ENCODE results near the gene CRYBB3. TPM values are rescaled to one million over a fixed set of nuclear protein-coding genes. Genes with fewer than 3 reads are reported as not detected.

Gene CRYBB3
- total and polyA plus RNA-seq, 2 of the 4 experiments (the other 2 are of a cell fraction): not detected

DNA sequence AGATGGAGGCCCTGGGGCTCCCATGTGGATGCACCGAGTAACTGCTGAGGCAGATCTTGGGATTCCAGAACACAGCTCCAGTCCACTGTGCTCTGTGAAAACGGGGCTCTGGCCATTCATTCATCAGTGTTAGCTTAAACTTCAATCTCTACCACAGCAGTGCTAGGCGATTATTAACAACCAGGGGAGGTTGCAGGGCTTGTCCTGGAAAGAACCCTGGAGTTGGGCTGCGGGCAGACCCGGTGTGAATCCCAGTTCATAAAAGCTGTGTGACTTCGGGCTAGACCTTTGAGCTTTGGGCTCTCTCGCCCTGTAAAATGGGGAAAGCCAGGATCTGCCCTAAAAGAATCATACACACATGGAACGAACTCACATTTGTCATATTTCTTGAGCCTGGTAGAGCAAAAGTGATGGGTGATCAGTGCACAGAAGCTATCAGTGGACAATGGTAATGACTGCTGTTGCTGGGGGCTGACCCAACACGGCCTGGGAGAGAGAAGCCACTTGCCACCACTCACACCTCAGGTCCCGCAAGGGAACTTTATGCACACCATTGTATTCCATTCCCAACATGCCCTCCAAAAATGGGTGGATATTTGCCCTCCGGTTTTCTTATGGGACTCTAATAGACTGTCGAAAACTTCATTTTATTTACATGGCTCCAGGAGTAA lies 15.6 kb upstream of the CRYBB3 start:
- no TSS peak for BruUV-seq (replicated peaks)
- Histone ChIP-seq H4K20me1 (ENCODE audit: insufficient read depth, low read length) (no peaks in the 10 kb centered on the region), H3K79me1 (ENCODE audit: low read depth in 1 of 2, low read length in 2 of 2) (no peaks in the 10 kb centered on the region), H4K5ac (ENCODE audit: low read depth, low read length) (no peak overlapping the region), H2AFZ (replicated peaks; ENCODE audit: low read length, poor library complexity) (no peak overlapping the region), H3K14ac (replicated peaks; ENCODE audit: low read depth, low read length) (no peak overlapping the region), H3K4me1 (ENCODE audit: control insufficient read depth, insufficient read depth, low read length) (no peaks in the 10 kb centered on the region), H3K4me2 (ENCODE audit: low read depth, low read length) (no peak overlapping the region), H2AK5ac (ENCODE audit: low read depth, low read length) (no peak overlapping the region), H2BK15ac (ENCODE audit: low read depth, low read length) (no peak overlapping the region), H3K9me1 (ENCODE audit: insufficient read depth, low read length) (no peaks in the 10 kb centered on the region), H2BK5ac (ENCODE audit: low read depth, low read length, poor library complexity, severe bottlenecking) (no peak overlapping the region), H2AK9ac (replicated peaks; ENCODE audit: low read depth, low read length, poor library complexity) (no peak overlapping the region), H2BK120ac (ENCODE audit: low read depth, low read length) (no peak overlapping the region), H3K27me3 (ENCODE audit: control insufficient read depth, insufficient read depth, low read length) (peaks cover 2% of the 10 kb centered on the region; the same call in 1 of the 2 replicates), H3K9ac (ENCODE audit: low read depth, low read length) (no peak overlapping the region), H3K9me3 (ENCODE audit: control insufficient read depth, insufficient read depth, low read length) (peaks cover 6% of the 10 kb centered on the region), H3K23ac (ENCODE audit: low read depth, low read length) (no peak overlapping the region), H3K4me3 (ENCODE audit: insufficient read depth, low read depth, low read length) (no peak overlapping the region), H4K8ac (ENCODE audit: low read depth in 2 of 2, low read length in 2 of 2) (no peak overlapping the region), H2BK20ac (ENCODE audit: low read depth, low read length) (no peak overlapping the region), H3K18ac (ENCODE audit: low read depth, low read length) (no peak overlapping the region), H4K91ac (ENCODE audit: insufficient read depth, low read depth, low read length) (no peak overlapping the region), H3K27ac (ENCODE audit: insufficient read depth, low read length) (no peak overlapping the region), H3K56ac (ENCODE audit: extremely low read depth, insufficient read depth, low read length) (no peak overlapping the region), H3K4ac (ENCODE audit: low read depth, low read length) (no peak overlapping the region), H3K36me3 (ENCODE audit: control insufficient read depth, insufficient read depth, low read length) (no peaks in the 10 kb centered on the region)
- intact Hi-C loops (cut with micrococcal nuclease) (no loop called here), dilution Hi-C loops (cut with HindIII; ENCODE audit: low sequenced_read_pairs, unreplicated experiment) (no loop called here), in situ Hi-C loops (cut with MboI; ENCODE audit: low sequenced_read_pairs) (no loop called here)
- TF ChIP-seq, protein P1, sequence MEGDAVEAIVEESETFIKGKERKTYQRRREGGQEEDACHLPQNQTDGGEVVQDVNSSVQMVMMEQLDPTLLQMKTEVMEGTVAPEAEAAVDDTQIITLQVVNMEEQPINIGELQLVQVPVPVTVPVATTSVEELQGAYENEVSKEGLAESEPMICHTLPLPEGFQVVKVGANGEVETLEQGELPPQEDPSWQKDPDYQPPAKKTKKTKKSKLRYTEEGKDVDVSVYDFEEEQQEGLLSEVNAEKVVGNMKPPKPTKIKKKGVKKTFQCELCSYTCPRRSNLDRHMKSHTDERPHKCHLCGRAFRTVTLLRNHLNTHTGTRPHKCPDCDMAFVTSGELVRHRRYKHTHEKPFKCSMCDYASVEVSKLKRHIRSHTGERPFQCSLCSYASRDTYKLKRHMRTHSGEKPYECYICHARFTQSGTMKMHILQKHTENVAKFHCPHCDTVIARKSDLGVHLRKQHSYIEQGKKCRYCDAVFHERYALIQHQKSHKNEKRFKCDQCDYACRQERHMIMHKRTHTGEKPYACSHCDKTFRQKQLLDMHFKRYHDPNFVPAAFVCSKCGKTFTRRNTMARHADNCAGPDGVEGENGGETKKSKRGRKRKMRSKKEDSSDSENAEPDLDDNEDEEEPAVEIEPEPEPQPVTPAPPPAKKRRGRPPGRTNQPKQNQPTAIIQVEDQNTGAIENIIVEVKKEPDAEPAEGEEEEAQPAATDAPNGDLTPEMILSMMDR (conservative IDR thresholded peaks at IDR 0.05; ENCODE audit: low read depth, low read length): no peak
- TF ChIP-seq, protein P2, sequence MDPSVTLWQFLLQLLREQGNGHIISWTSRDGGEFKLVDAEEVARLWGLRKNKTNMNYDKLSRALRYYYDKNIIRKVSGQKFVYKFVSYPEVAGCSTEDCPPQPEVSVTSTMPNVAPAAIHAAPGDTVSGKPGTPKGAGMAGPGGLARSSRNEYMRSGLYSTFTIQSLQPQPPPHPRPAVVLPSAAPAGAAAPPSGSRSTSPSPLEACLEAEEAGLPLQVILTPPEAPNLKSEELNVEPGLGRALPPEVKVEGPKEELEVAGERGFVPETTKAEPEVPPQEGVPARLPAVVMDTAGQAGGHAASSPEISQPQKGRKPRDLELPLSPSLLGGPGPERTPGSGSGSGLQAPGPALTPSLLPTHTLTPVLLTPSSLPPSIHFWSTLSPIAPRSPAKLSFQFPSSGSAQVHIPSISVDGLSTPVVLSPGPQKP (IDR thresholded peaks at IDR 0.05; ENCODE audit: borderline replicate concordance, low read depth, low read length): no peak
- no peak for TF ChIP-seq CHD1 (IDR thresholded peaks at IDR 0.05; ENCODE audit: low read depth, low read length)
- no peak for TF ChIP-seq MXI1 (IDR thresholded peaks at IDR 0.05; ENCODE audit: borderline replicate concordance, low read depth, low read length)
- TF ChIP-seq BHLHE40 (IDR thresholded peaks at IDR 0.05; ENCODE audit: low read depth, low read length): no peak
- TF ChIP-seq RFX5 (IDR thresholded peaks at IDR 0.05; ENCODE audit: low read depth, low read length): no peak
- no peak for TF ChIP-seq SMC3 (IDR thresholded peaks at IDR 0.05; ENCODE audit: low read depth, low read length)
- no peak for TF ChIP-seq RAD21 (IDR thresholded peaks at IDR 0.05; ENCODE audit: low read length)
- no peak for TF ChIP-seq FOS (IDR thresholded peaks at IDR 0.05; ENCODE audit: low read depth, low read length)
- TF ChIP-seq MAZ (IDR thresholded peaks at IDR 0.05; ENCODE audit: borderline replicate concordance, low read depth, low read length): no peak
- no peak for TF ChIP-seq RCOR1 (IDR thresholded peaks at IDR 0.05; ENCODE audit: insufficient replicate concordance, low read length)
- TF ChIP-seq NFE2L2 (IDR thresholded peaks at IDR 0.05; ENCODE audit: low read depth, low read length): no peak
- TF ChIP-seq, protein P3, sequence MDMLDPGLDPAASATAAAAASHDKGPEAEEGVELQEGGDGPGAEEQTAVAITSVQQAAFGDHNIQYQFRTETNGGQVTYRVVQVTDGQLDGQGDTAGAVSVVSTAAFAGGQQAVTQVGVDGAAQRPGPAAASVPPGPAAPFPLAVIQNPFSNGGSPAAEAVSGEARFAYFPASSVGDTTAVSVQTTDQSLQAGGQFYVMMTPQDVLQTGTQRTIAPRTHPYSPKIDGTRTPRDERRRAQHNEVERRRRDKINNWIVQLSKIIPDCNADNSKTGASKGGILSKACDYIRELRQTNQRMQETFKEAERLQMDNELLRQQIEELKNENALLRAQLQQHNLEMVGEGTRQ (IDR thresholded peaks at IDR 0.05; ENCODE audit: low read depth, low read length): no peak
- TF ChIP-seq CEBPB (IDR thresholded peaks at IDR 0.05; ENCODE audit: low read depth, low read length): no peak
- TF ChIP-seq POLR2A (IDR thresholded peaks at IDR 0.05; ENCODE audit: low read depth, low read length): no peak
- TF ChIP-seq MAFK (IDR thresholded peaks at IDR 0.05; ENCODE audit: low read depth, low read length): no peak
- DNase-seq (no peak), ATAC-seq (ENCODE audit: low read depth) (no peak)
- POLR2A ChIA-PET (ENCODE audit: unreplicated experiment): no interaction called here
- CTCF ChIA-PET: no interaction called here
- no CpG with 5 or more reads among the region's 12 CpGs for WGBS, 2 experiments (ENCODE audit: extremely low coverage in 2 of 2, insufficient read length in 1 of 2)
